SKM-1 (cell line): ENCODE data around the gene HOXA2.

Experiments
- DNase-seq: peaks from one replicate; lab custom pipeline; 2025; ENCODE audit not compliant: unreplicated experiment; lab: John Stamatoyannopoulos, UW

HOXA2 gene

DNA sequence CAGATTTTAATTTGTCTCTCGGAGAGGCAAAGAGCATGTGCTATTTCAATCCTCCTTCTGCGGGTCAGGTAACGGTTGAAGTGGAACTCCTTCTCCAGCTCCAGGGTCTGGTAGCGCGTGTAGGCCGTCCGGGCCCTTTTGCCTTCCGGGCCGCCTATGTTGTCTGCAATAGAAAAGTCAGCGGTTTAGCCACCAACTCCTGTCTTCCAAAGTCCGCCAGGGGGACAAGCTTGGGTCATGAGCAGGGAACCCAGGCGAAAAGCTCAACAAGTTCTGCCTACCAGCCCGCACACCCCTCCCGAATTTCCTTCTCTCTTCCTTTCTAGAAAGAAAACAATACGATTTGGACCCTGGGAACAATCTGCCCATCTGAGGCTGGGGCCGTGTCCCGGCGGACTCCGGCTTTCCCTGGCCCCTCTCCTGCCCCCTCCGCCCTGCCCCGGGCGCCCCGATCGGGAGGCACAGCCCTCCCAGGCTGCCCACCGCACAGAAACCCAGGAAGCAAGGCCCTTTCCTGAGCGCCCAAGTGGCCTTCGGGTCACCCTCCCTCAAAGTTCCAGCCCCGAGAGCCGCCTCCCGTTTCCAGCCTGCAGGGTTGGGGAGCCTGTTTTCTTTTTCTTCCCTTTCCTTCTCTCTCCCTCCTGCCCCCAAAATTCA, 39.6 kb upstream of the HOXA2 start:
- DNase-seq = no peak

DNA sequence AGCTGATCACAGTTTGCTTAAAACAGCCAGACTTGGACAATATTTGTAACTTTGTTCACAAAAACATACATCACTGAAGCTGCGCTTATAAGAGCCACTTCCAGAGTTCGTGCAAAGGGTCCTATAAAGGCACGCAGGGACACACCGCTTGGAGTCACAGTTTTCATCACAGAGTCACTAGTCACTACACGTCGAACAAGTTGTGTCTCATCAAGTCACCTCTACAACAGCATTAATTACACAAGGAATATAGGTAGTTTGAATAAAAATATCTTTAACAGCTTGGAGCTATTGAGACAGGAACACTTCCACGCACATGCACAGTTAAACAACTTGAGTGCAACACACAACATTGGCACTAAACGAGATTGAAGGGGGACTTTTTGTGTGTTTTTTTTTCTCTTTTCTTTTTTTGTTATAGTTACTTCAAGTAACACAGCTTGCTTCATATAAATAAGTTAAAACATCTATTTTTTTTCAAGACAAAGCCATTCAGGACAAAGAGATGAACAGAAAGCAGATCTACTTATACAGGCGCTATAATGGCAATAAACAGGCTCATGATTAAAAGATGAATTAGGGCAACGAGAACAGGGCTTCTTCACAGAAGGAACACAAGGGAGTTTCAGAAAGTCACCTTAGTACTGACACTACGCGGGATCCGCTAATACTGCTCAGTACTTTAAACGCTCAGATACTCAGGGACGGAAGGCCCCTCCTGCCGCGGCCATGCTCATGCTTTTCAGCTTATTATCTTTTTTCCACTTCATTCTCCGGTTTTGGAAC, 38.8 kb upstream of the HOXA2 start:
- DNase-seq = no peak

DNA sequence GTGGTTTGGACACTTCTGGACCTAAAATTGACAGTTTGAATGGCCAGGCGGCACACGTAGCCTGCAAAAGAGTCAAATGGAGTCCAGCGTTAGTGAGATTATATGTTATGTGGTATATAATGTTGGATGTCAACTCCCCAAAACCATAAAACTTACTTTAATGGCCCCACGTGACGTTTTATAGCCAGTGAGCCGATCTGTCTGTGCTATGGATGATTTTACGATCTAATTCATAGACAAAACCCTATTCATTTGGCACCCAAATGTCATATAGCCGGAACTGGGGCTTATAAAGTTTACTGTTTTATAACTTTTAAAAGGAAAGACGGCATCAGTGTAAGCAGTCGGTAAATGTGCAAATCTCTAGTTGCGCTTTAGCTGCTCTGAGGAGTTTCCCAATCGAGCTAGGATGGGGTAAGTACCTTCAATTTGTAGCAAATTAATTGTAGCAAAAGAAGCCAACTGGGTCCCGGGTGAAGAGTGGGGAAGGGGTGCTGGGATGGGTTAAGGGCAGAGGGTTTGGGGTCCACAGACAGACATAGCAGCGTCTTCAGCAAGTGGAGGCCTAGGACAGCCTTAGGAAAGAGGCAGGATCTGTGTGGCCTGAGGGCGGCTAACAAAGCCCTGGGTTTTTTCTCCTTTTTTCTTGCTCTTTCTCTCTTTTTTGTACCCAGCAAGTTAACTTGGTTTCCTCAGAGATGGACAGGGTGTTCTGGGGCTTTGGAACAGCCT, 37.8 kb upstream of the HOXA2 start:
- no peak for DNase-seq

DNA sequence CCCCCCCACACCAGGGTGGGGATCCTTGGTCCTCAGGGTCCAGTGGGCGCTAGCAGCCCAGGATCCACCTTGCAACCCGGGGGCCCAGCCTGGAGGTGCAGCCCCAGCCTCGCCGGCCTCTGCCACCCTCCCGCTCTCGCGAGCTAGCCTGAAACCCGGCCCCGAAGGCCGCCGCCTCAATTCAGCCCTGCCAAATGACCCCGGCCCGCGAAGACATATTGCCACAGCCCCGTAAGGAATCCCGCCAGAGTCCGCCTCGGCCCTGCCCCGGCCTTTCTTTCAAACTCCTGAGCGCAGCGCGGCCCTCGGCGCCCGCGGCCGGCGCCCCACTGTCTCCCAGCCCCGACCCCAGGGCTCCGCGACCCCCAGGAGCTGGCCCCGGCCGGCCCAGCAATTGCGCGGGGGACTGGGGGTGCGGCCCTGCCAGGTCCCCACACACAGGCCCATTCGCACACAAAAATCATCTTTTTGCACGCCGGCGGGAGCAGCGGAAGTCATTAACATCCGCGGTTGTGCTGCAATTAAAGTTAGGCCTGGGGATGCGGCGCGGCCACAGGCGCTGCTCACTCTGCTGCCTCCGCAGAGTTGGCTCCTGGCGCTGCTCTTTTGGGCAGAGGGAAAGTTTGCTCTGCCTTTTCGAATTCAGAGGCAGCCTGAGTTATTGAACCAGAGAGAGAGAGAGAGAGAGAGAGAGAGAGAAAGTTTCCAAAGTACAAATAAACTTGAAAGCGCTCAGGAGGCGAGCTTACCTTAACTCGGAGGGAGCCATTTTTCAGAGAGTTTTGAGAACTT, 37.0 kb upstream of the HOXA2 start:
- no peak for DNase-seq

DNA sequence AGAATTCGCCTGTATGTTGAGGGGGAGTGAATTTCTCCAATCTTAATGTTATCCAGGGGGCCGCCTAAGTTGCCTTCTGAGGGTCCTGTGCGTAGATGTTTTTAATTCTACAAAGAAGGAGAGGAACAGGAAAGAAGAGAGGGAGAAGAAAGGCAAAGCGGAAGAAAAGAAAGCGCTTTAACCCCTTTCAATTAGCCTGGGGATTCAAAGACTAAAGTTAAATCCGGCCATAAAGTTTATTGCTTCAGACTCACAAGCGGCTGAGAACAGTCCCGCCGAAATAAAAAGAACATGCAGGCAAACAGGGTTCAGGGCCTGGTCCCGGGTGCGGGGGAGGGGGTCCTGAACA, 36.5 kb upstream of the HOXA2 start:
- no peak for DNase-seq

DNA sequence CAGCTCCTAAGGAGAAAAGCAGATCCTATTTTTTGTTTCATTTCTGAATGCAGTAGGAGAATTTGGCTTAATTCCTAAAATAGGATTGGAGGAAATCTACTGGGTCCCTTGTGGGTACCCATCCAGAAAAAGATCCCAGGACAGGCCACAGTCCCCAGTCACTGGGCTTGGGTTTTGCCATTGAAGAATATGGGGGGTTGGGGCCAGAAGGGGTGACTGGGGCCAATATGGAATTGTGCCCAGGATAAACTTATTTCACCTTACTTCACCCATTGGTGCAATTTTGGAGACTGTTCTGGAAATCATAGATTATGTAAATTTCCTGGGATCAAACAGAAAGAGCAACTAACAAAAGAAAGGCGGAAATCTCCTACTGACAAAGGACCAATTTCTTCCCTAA, 36.0 kb upstream of the HOXA2 start:
- DNase-seq = no peak

DNA sequence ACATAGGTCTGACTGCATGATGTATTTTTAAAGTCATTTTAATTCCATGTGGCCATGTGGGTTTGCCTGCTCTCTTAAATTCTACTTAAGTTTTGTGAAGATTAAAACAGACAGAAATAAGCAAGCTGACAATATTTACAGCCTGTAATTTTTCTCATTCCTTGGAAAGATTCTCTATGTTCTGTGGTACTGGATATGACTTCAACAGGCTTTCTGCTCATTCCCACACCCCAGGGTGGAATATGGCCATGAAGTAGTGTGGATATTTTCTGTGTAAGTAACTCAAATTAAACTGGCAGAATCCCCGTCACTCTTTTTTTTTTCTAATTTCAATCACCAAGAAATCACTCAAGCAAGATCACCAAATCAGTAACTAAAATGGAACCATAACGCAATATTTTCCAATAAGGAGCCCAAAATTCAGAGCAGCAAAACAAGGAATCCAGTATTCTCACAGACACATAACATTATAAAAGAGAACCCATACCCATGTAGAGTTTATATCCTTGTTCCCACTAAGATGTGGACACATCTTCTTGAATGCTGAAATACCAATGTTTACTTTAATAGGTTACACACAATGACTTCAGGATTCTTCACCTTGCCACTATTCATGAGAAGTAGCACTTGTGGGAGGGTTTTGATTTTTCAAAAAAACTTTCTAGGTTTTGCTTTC, 35.3 kb upstream of the HOXA2 start:
- no peak for DNase-seq

DNA sequence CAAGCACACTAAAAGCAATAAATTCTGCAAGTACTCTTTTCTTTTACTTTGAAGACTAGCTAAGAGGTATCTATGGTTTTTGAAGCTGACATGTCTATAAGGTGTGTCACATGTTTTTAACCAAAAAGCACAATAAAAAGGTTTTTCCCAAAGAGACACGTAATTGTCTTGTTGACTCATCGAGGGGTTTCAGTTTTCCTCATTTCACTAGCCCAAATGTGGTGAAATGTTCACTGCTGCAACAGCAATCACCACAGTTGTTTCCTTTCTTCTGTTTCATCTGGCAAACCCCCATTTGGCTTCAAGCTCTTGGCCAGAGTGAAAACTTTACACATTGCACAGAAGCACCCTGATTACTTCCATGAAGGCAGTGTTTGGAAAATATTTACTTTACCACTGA, 31.9 kb upstream of the HOXA2 start:
- DNase-seq = no peak

DNA sequence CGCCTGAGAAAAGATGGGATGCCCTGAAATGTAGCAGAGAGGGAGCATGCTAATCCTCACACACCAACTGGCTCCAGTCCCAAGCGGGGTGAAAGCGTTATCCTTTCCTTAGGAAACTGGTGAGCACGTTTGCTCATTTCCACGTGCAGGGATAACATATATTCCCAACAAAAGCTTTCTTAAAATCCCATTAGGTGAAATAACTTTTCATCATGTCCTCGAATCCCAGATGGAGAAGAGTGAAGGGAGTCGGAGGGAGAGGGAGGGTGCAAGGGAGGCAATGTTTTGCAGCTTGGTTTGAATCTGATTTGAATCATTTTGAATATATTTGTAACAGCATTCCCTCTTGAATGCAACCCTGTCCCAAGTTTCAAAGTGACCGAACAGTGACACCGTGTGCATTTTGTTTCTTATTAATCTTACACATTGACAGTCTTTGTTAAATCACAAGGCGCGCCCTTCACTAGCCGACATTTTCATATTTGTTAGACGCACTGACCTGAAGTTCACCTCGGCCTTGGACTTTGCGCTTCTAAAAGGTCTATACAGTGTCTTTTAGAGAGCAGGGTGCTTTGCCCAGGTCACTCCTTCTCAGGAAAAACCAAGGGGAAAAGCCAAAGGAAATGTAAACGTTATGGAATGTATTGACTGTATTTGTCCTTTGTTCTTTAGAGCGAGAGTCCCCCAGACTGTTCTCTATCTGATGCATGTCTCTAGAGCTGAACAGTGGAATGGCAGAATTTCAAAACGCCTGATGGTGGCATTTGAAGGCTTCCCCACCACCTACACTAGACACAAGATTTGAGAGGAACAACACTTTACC, 31.1 kb upstream of the HOXA2 start:
- no peak for DNase-seq

DNA sequence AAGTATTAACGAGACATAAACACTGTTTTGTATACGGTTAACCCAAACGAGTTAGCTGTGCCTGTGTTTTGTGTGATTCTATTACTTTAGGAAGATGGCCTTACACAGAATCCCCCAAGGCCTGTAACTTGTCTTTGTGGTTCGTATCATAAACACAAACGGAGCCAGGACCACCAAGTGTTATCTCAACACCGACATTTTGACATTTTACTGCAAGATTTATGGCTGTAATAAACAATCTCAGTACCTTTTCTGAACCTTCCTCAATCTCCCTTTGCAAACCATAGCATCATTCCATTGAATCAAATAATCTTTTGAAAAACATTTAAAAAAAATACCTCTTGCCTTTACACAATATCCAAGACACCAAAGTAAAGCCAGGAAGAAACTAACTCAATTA, 30.5 kb upstream of the HOXA2 start:
- no peak for DNase-seq

DNA sequence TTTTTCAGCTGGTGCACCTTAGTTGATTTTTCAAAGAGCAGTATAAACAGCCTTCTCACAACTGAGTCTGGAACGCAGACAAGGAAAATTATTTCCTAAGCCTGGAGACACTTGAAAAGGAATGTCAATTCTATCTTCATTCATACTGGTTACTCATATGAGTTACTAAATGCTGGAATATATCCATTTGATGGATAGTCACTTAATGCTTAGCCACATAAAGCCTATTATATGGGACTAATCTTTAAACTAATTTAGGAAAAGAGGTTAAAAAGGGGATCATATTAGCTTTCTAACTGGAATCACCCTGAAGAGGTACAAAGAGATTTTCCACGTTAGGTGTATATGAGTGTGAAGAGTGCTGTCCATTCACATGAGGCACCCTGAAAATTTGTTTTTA, 29.7 kb upstream of the HOXA2 start:
- DNase-seq = no peak

DNA sequence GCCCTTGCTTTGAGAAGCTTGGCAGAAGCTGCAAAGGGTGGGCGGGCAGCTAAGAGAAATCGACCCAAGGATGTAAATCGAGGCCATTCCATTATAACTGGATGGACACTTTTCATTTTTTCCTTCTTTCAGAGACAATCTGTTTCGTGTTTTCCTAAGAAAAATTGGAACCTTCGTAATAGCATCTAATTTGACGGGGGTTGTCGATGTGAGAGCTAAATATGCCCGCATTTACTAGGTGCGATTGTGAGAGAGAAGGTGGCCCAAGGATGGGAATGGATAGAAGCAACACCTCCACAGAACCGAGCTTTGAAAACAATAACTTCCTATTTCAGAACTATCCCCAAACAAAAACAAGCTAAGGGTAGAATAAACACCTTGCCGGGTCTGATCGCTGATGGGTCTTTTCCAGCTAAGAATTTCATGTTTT, 28.9 kb upstream of the HOXA2 start:
- DNase-seq = no peak

DNA sequence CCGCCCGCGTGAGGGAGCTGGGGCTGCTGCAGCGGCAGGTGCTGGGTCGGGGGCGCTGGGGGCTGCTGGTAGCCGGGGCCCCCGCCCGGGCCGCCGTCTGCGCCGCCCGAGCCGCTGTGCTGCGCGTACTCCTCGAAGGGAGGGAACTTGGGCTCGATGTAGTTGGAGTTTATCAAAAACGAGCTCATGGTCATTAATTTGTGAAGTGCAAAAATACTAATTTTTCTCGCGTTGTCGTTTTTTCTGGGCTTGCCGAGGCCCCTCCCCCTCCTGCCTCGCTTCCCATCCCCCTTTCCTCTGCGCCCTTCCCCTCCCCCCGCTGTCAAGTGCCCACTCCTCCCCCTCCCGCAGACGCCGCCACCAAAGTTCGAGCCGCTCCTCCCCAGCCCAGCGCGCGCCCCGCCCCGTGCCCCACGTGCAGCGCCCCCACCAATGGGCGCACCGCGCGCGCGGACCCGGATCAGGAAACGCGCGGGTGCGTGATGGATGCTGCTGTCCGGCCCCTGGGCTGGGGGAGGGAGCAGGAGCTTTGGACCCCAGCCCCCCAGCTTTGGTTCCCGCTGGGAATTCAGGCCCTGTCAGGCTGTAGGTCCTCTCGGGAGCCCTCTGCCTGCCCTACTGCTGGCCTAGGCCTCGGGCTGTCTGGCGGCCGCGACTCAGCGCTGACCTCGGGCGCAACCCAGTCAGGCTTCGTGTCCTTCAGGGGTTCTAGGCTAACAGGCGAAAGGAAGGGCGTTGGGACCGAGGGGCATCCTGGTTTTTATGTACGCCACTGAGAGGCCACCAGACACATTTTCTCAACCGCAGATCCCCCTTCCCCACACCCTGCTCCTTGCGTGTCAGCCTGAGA, 28.3 kb upstream of the HOXA2 start, which contains the start of gene HOXA4:
Gene HOXA4 (minus strand): TSS at position 218 of the 850 bp plus-strand sequence. CDS start 24 bp downstream, at position 194.
- DNase-seq = peak; percentile 45

DNA sequence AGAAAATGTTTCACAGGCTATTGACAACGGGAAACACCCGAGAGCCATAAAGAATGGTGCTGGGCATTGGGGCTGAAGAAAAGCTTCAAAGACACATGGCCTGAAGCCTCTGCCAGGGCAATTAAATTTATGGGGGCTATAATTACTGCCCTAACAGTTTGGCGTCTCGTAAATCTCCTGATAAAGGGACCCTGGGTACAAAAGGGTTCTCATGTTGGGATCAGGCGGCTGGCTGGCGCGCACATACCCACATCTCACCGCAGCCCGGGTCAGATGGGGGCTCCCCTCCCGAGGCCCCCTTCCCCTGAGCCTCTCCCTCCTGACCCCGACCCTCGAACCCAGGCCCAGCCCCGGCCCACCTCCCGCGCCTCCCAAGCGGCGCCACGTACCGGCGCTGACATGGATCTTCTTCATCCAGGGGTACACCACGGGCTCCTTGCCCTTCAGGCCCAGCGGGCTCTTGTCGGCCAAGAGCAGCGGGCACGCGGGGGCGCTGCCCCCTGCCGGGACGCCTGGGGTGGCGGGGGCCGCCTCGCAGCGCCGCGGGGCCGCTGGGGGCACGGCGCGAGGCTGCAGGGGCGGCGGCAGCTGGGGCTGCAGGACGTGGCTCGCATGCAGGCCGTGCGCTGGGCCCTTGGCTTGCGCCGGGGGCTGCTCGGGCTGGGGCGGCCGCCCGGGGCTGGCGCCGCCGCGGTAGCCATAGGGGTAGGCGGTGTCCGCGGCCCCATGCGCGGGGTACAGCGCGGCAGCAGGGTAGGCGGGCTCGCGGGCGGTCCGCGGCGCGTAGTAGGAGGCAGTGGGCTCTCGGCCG, 27.5 kb upstream of the HOXA2 start:
- DNase-seq = no peak

DNA sequence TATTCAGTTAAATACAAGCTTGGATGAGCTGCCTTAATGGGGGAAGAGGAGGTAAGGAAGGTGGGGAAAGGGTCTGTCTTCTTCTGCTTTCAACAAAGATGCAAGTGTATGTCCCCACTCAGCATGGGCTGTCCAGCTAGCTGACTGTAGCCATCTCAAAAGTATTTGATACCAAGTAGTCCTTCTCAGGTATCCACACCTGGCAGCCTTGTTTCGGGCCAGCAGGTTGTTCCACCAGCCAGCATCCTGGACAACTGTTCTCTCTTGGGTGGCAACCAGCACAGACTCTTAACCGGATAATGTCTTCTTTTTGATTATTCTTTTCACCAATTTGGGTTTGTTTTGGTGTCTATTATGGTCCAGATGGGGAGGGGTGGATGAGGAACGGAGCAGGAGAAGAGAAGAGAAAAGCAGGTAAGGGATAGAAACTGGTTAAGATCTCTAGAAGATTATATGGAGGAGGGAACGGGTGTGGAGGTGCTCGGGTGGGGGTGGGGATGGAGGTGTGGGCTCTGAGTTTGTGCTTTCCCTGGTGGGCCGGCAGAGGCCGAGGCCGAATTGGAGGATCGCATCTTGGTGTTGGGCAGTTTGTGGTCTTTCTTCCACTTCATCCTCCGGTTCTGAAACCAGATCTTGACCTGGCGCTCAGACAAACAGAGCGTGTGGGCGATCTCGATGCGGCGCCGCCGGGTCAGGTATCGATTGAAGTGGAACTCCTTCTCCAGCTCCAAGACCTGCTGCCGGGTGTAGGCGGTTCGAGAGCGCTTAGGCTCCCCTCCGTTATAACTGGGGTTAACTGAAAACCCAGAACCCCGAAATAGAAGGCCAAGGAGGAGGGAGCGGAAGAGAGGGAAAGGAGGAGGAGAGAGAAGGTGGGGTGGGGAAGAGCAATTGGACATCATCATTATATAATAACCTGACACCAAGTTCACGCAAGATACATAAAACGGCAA, 26.6 kb upstream of the HOXA2 start:
- DNase-seq = no peak

DNA sequence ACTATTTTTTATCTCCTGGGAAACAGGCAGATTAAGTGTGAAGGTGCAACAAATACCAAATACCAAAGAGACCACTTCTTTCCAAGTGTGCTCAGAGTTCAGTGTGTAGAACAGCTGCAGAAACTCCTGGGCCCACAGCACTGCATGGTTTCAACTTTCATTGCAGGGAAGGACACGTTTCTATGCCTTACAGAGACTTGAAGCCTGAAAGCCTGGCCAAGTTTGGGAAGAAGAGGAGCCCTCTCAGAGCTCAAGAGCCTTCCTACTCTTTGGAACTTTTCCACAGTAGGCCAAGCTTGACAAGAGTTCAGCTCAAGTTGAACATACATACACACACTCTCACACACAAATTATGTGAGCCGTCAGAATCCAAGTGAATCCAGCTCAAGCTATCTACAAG, 25.6 kb upstream of the HOXA2 start:
- no peak for DNase-seq
